Stimulated activated CD8-positive, alpha-beta memory T cell treated with anti-CD3 and anti-CD28 coated beads, Interleukin-2, amount 100 ng/mL, for 48 hours (primary cell): ENCODE results near the gene FIGNL2.
"Not testable (repeated sequence)": the region's sequence is repeated elsewhere in the genome, so short reads cannot be mapped to it uniquely, and the experiment has no call there.

ENCODE experiments used
- DNase-seq, 2 donors: peaks; one replicate each; pipeline ENCODE4 v3.0.0-alpha.2; 2020; ENCODE audit warnings: low read depth in 2 of 2

FIGNL2 gene

DNA sequence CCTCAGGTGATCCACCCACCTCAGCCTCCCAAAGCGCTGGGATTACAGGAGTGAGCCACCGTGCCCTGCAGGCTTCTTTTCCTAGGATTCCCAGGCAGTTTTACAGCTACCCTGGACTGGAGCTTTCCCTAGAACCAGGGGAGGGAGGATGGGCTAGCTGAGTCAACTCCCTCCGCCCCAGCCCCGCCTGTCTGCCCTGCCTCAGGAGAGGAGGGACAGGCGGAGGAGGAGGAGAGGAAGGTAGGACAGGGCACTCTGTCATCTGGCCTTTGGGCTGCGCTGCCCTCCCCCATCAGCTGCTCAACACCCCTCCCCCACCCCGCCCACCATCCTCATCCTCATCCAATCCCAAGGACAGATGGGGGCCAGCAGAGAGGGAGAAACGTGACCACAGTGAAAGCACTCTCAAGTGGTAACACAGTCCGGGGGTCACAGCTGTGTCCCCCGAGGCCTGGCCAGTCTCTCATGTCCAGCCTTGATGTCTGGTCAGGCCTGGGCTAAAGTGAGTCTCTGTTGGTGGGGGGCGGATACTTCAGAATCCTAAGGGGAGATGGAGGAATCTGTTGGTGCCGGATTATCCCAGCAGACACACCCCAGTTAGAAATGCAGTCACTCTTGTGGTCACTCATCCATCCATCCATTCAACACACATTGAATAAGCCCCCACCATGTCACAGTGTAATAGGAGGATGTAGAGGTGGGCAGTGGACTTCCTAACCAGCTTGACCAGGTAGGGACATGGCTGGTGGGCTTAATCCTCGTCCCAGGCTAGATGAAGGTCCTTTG lies 12.3 kb downstream of the FIGNL2 start:
- no peak for DNase-seq

DNA sequence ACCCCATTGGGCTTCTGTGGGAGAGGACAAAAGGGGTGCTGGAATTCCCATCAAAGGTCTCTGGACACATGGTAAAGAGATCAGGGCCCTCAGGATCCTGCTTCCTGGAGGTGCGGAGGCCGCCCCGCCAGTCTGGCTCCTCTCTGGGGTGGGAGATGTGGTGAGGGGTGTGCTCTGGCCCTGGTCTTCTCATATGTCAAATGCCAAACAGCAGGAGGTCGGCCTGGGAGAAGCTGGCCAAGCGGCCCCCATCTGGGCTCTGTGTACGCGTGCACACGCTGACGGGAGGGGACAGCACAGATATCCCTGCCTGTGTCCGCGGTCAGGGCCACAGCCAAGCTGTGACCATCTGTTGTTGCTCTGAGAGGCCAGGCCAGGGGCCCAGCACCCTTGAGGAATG lies 14.1 kb downstream of the FIGNL2 start:
- no peak for DNase-seq

DNA sequence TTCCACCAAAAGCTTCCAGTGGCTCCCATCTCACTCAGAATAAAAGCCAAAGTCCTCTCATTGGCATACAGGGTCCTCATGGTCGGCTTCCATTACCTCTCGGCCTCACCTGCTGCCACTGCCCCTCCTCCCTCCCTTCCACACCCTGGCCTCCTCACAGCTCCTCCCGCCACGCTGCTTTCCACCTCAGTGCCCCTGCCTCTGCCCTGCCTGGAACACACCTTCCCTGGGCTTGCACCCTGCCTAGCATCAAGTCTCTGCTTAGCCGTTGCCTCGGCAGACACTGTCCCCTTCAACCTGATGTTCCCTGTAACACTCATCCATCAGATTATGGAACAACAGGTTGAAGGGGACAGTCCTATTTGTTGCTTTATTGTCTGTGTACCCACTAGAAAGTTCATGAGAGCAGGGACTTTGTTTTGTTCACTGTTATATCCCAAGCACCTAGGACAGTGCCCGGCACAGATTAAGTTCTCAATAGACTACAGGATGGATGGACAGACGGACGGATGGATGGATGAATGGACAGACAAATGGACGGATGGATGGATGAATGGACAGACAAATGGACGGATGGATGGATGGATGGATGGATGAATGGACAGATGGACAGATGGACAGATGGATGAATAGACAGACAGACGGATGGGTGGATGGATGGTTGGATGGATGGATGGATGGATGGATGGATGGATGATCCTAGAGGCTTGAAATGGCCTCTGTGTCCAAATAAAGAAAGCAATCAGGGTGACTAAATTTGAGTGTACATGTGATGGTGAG lies 14.9 kb downstream of the FIGNL2 start:
- DNase-seq: no peak

DNA sequence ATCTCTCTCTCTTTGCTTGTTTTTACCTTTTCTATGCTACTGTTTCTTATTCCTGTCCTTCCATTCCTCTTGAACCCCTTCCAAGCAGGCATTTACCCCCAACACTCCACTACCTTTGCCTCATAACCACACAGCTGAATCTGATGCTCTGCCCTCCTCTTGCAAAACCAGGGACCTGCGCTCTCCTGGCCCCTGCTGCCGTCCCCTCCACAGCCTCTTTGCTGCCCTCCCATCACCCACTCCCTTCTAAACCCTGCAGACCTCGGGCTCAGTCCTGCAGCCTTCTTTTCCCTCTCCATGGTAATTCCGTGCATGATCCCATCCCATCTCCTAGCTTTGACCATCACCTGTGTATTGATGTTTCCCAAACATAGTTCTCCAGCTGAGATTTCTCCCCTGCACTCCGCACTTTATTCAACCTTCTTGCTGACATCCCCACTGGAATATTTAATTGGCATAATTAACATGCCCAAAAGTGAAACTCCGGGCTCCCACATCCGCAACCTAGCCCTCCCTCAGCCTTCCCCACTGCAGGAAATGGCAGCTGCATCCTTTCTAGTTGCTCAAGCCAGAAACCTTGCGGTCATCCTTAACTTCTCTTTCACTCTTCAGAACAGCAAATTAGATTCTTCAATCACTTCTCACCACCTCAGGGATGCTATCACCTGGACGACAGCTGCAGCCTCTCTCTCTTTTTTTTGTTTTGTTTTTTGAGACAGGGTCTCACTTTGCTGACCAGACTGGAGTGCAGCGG lies 16.0 kb downstream of the FIGNL2 start:
- DNase-seq: no peak

DNA sequence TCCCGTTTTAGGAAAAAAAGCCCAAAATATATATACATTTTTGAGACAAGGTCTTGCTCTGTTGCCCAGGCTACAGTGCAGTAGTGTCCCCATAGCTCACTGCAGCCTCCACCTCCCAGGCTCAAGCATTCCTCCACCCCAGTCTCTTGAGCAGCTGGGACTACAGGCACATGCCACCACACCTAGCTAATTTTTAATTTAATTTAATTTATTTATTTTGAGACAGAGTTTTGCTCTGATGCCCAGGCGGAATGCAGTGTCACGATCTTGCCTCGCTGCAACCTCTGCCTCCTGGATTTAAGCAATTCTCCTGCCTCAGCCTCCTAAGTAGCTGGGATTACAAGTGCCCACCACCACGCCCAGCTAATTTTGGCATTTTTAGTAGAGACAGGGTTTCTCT lies 16.7 kb downstream of the FIGNL2 start:
- not testable (repeated sequence) for DNase-seq

DNA sequence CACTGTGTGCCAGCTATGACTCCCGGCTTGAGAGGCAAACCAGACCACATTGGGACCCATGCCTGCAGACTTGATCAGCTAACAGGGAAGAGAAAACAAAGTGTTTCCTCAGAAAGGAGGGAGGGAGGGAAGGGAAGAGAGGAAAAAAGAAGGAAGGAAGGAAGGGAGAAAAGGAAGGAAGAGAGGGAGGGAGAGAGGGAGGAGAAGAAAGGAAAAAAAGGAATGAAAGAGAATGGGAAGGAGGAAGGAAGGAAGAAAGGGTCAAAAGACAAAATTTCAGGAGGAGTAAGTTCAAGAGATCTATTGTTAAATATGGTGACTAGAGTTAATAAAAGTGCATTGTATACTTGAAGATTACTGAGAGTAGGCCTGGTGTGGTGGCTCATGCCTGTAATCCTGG lies 18.9 kb downstream of the FIGNL2 start:
- no peak for DNase-seq

DNA sequence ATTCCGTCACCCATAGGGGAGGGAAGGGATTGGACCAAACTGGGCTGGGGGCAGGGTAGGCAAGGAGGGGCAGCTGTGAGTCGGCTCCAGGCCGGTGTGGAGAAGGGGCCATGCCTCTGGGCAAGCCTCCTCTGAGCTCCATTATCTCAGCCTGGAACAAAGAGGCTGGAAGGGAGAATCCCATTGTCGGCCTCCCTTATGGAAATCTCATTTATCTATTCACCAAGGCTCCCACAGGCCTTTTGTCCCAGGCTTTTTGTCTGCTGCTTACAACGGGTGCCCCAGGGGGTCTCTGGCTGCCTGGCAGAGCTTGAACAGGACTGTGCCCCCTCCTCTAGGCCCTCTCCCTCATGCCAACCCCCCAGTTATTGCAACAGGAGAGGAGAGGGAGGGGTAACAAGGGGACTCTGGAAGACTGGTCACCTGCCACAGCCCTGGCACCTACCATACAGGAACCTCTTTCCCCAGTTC lies 19.5 kb downstream of the FIGNL2 start:
- DNase-seq: no peak

DNA sequence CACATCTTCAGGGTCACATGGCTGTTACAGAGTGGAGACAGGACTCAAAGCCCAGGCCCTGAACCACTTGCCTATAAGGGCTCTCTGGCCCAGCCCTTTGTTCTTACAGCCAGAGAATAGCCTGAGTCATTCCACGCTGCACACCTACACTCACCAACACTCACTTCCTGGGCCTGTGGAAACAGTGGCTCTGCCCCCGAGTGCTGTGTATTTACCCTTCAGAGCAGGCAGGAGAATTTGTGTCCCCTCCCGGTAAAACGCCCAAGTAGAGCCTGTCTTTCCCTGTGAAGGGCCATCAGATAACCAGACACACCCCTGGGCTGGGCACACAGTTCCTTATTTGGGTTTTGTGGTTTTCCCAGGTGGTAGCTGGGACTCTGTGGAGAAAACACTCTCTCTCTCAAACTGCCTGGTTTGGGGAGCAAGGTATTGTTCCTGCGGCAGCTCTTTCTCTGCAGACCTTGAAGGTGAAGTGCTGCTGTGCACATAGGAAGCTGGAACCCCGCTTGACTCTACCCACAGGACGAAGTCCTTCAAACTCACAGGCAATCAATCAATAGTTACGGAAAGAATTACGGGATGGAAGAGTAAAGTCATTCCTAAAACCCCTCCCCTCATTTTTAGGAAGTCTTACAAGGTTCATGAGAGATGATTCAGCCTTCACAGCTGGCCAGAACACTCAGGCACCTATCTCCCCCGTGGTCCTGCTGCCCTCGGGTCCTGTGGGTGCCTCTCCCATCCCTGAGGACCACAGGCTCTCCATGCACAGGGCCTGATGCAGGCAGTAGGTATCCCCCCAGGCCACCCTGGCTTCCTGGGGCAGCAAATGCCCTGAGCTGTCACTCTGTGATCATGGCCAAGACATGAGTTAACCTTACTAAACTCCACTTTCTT lies 20.3 kb downstream of the FIGNL2 start:
- DNase-seq: peak; percentile 48 to 53

DNA sequence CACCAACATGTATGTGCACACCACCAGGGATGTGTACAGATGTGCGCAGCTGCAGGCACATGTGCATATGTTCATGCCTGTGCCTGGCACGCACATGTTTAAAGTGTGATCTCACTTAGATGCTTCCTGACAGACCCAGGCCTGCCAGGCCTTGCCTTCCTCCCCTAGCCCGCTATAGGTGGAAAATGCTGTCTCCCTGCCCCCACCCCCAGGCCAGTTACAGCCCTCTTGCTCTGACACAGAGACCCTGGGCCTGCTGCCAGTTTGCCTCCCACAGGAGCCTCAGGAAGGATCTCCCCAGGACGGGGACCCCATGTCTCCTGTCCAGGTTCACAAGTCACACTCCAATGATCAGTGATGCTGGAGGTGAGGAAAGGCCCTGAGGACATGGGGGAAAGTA lies 21.6 kb downstream of the FIGNL2 start:
- DNase-seq: no peak

DNA sequence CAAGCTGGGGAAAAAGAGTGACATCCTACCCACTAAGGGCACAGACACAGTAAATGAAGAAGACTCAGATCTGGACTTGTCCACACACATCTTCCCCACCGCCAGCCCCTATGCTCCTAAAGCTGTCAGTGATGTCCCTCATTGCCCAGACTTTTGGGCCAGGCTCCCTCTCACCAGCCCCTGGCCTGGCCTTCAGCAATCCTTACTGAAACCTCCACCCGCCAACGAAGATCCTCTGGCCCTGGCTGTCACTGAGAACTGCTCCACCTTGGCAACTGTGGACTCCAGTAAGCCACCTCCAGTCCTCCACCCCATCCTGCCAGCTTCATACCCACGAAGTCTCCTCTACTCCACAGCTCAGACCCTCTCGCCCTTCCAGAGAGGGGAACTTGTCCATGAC lies 23.3 kb downstream of the FIGNL2 start:
- no peak for DNase-seq

DNA sequence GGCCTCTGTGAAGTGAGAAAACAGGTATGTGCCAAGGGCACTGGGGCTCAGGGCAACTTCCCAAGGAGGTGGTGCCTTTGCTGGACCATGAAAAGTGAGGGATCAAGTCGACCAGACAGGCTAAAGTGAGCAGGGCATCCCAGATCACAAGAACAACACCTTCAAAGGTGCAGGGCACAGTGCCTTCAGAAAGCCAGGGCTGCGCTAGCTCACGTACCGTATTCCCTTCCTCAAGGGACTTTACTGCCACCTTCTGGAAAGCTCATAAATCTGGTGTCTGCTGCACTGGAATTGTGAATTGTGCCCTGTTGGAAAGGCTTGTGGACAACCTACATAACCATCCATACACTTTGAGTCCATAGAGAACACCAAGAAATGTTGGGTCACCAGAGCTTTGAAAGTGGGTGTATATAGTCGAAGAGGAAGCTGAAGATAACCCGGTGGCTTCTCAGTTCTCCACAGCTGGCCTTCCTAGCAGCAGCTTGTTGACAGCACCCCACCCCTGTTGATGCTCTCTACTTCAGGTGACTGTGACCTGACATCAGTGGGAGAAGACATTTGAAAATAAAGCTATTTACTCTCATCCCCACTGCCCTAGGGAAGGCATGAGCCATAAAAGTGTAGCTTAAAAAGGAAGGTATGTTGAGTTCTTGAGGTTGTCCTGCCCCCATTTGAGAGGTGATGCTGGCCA lies 24.5 kb downstream of the FIGNL2 start:
- no peak for DNase-seq

DNA sequence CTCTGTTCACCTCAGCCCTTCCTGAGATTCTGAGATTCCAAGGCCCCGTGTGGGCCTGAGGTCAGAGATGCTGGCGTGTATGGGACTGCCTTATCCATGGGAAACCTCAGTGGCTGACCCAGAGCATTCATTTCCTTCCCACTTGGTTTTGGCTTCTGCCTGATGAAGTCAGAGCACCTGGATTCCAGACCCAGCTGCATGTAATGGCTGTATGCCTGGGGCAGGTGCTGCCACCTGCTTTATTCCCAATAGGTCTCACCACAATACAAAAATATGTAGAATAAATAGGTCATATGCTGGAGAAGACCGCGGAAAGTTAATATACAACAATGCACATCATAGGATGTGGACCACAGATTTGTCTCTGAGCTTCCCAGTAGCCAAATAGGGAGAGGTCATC lies 25.6 kb downstream of the FIGNL2 start:
- no peak for DNase-seq

DNA sequence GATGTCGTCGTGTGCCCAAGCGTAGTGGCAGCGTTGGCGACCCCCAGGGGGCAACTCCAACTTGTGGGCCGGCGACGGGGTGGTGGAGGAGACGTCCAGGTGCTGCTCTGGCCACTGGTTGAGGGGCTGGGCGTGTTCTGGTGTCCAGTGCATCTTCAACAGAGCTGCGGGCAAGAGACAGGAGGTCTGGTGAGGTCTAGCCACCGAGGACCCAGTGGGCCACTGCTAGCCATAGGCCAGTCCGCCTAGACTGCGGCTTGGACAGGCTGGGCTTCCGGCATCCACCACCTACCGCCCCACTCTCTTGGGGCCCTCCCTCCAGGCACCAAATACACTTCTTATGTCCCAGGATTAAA lies 26.3 kb downstream of the FIGNL2 start:
- DNase-seq: no peak

DNA sequence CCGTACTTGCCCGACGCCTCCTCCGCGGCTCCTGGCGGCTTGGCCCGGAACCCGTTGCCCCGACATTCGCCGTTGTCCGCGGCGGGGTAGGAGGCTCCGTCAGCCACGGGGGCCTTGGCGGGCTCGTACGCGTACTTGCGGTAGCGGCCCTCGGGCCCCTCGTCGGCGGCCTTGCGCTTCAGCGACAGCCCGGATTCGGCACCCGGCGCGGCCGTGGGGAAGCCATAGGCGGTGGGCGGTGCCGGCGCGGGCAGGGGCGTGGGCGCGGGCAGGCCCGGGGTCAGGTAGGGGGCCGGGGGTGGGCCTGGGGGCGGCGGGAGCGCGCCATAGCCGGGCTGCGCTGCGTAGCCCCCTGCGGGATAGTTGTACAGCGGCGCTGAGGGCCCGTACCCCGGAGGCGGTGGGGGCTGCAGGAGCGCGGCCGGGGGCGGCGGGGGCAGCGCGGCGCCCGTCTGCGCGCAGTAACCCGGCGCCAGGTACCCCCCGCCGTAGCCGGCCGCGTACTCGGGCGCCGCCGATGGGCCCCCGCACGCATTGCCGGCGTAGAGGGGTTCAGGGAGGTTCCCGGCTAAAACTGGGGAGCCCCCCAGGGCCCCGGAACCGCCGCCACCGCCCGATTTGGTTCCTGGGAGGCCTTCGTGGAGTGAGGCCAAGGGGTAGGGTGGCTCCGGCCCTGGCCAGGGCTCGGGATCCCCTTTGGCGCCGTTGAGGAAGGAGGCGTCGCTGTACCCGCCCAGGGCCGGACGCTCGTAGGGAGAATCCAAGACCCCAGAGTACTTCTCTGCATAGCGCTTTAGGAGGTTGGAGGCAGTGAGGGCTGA lies 26.9 kb downstream of the FIGNL2 start:
- DNase-seq: no peak

DNA sequence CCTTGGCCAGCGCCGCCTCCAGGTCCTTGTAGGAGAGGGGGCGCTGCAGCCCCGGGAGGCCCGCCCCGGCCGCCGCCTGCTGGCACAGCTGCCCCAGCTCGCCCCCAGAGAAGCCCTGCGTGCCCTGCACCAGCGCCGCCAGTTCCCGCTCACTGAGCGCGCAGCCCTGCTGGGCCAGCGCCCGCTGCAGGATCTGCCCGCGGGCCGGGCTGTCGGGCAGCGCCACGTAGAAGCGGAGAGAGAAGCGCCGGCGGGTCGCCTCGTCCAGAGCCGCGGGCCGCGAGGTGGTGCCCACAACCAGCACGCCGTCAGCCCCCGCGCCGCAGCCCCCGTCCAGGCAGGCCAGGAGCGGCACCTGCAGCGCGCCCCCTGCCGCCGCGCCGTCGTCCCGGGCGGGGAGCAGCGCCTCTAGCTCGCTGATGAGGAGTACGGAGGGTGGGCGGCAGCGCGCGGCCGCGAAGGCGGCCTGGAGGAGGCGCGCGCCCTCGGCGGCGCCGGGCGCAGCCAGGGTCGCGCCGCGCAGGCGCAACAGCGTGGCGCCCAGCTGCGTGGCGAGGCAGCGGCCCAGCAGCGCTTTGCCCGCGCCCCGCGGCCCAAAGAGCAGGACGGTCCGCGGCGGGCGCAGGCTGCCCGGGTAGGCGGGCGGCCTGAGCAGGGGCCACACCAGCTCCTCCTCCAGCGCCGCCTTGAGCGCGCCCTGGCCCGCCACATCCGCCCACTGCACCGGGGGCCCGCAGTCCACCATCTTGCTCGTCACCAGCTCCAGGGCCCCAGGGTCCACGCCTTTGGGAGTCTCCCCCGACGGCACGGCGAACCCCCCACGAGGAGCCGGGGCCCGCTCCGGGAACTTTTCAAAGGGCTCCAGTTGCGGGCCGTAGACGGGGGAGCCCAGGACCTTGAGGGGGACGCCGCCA lies 27.7 kb downstream of the FIGNL2 start:
- peak; percentile 79 for DNase-seq

DNA sequence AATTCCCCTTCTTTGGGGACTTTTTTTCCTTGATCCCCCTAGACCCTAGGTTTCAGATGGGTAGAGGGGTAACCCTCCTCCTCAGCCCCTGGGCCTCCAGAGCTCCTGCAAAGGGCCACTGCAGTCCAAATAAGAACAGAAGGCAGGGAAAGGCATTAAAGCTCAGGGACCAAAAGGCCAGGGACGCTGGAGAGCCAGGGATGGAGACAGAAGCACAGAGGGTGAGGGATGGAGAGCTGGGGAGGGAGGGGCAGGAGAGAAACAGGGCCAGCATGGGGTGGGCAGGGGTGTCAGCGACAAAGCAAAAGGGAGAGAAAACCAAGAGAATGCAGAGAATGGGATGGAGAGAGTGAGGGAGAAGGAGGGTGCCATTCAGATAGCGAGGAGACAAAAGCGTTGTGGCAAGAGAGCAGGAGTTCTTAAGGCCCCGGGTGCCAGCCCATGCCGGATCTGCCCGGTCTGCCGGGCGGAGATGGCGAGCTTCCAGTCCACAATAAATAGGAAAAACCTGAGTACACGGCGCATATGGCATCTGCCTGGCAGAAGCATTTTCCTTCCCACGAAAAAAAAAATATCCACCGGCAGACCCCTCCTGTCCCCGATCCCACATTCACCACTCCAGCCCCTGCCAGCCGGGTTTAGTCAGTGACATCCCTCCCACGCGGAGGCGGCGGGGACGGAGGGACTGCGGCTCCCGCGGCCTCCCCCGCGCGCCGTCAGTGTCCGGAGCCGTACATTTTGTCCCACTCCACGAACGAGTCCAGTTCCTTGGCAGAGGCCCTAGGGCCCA lies 28.6 kb downstream of the FIGNL2 start:
- no peak for DNase-seq

DNA sequence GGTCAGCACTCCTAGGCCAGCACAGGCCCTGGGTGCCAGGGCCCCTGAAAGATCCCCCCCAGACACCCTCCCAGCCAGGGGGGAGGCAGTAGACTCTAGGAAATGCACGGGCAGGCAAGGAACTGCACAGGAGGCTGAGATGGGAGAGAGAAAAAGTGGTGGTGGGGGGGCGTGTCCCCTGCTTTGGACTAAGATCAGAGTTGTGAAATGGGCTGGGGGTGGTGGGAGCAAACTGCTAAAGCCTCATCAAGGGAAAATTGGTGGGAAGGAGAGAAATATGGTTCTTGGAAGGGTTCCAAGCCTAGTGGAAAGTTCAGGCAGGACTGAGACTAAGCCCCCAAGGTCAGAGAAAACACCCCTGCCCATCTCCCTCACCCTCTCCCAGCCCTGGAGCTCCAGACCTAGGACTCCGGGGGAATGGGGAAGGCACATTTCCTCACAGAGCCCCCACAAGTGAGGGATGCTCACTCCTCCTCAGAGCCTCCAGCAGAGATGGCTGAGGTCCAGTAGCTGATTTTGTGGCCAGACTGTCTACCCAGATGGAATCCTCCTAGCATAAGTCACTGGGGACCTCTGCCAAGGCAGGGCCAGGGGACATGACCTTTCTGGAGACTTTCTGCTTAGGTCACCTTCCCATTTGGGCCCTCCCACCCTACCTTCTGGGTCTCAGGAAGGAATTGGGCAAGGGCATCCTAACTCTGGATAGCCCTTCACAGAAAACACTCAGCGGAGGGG lies 29.8 kb downstream of the FIGNL2 start:
- no peak for DNase-seq
